ENCODE data around the gene ITPA. TPM values are rescaled to one million over a fixed set of nuclear protein-coding genes. Genes with fewer than 3 reads are reported as not detected.

The ITPA gene
- total and polyA plus RNA-seq, 2 of the 13 experiments (the other 11 are each of a cell fraction or from before 2014, with no cell fraction given), result 60.1 to 103 TPM

DNA sequence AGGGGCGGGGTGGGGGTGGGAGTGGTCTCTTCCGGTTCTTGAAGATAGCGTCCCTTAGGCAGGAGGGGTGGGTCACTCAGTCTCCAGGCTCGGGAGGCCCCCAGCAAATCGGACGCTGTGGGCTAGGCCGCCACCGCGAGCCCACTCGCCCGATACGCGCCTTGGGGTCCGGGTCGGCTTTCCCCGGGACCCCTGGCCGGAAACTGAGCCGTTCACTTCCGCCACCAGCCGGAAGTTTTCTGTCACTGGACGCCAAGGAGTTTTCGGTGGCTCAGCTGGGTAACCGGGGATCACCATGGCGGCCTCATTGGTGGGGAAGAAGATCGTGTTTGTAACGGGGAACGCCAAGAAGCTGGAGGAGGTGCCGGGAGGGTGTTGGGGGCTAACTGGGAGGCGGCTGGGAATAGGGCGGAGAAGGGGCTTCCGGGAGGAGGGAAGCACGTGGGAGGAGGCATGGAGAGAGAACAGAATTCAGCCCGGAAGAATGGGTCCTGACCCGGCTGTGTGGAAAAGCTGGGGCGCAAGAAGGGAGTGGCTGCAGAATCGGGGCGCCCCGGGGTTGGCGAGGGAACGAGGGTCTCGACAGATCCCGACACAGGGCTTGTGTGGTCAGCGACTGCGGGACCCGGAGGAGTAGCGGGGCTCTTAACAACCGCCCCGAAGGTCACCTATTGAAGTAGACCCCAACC lies at the start of gene ITPA (continued):
- TF ChIP-seq HBP1 (CRISPR knock-in tag; IDR thresholded peaks at IDR 0.05; ENCODE audit: low read depth) (peak; percentile 93), POGK (CRISPR knock-in tag; conservative IDR thresholded peaks at IDR 0.05) (peak; percentile 48; the same call in 1 of the 2 replicates), NCOA5 (CRISPR knock-in tag; IDR thresholded peaks at IDR 0.05) (no peak), CAMTA2 (CRISPR knock-in tag; IDR thresholded peaks at IDR 0.05; ENCODE audit: borderline replicate concordance) (peak; percentile 53), ASH2L (IDR thresholded peaks at IDR 0.05; ENCODE audit: insufficient read length, low read depth, low read length) (peak; percentile 94), ZMYM3 (CRISPR knock-in tag; IDR thresholded peaks at IDR 0.05) (no peak), ZBTB20 (CRISPR knock-in tag; IDR thresholded peaks at IDR 0.05; ENCODE audit: borderline replicate concordance, low read depth) (0 out of 2 replicates have a peak, but pooled peaks have one; percentile 8), UBTF (CRISPR knock-in tag; IDR thresholded peaks at IDR 0.05) (peak; percentile 89), FOSL2 (CRISPR knock-in tag; IDR thresholded peaks at IDR 0.05) (peak; percentile 40; the same call in 1 of the 2 replicates), THAP11 (CRISPR knock-in tag; IDR thresholded peaks at IDR 0.05) (peak; percentile 89), CREM (IDR thresholded peaks at IDR 0.05) (peak; percentile 61), CREM (CRISPR knock-in tag; IDR thresholded peaks at IDR 0.05) (no peak), CC2D1A (CRISPR knock-in tag; IDR thresholded peaks at IDR 0.05) (0 out of 2 replicates have a peak, but pooled peaks have one; percentile 74), NFIB (CRISPR knock-in tag; IDR thresholded peaks at IDR 0.05; ENCODE audit: borderline replicate concordance) (no peak; the same call in 1 of the 2 replicates), NFE2L2 (IDR thresholded peaks at IDR 0.05; ENCODE audit: low read length) (no peak), ZNF335 (CRISPR knock-in tag; IDR thresholded peaks at IDR 0.05) (peak; percentile 27; the same call in 1 of the 2 replicates), ZNF430 (CRISPR knock-in tag; IDR thresholded peaks at IDR 0.05) (peak; percentile 97), NR3C1 (CRISPR knock-in tag; IDR thresholded peaks at IDR 0.05) (no peak), ZNF605 (CRISPR knock-in tag; IDR thresholded peaks at IDR 0.05) (peak; percentile 99), TCF7L2 (IDR thresholded peaks at IDR 0.05; ENCODE audit: low read depth, low read length) (no peak), PITX1 (CRISPR knock-in tag; IDR thresholded peaks at IDR 0.05) (no peak; the same call in 1 of the 2 replicates), HDAC1 (CRISPR knock-in tag; IDR thresholded peaks at IDR 0.05) (peak; percentile 98)
- TF ChIP-seq, protein P1, sequence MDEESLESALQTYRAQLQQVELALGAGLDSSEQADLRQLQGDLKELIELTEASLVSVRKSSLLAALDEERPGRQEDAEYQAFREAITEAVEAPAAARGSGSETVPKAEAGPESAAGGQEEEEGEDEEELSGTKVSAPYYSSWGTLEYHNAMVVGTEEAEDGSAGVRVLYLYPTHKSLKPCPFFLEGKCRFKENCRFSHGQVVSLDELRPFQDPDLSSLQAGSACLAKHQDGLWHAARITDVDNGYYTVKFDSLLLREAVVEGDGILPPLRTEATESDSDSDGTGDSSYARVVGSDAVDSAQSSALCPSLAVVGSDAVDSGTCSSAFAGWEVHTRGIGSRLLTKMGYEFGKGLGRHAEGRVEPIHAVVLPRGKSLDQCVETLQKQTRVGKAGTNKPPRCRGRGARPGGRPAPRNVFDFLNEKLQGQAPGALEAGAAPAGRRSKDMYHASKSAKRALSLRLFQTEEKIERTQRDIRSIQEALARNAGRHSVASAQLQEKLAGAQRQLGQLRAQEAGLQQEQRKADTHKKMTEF (CRISPR knock-in tag; IDR thresholded peaks at IDR 0.05), result peak; percentile 81; the same call in 1 of the 2 replicates

All from HepG2 (cell line).